Measurements from ENCODE around the gene MFSD2A. TPM values are rescaled to one million over a fixed set of nuclear protein-coding genes. Genes with fewer than 3 reads are reported as not detected.
A peak's percentile ranks its signal among the peaks of the same experiment; 100 is the strongest.

MFSD2A gene
- total RNA-seq, 1 experiment from 2014 or later, result 1.4 TPM

GRCh38 chr1:40014812-40015594 lies 60.1 kb downstream of the MFSD2A start:
- peak overlapping the region; percentile 24 for H3K4me2 ChIP-seq
- no peak overlapping the region for H3K4me3 ChIP-seq
- peaks cover 24% of the 10 kb centered on the region for H3F3A ChIP-seq (ENCODE audit: insufficient read depth, low read depth)
- DNase-seq, result peak in 1 of 2 experiments; percentile 83
- H3K79me2 ChIP-seq (ENCODE audit: low read depth), result no peaks in the 10 kb centered on the region
- H3K4me1 ChIP-seq (replicated peaks; ENCODE audit: insufficient read depth), result peaks cover 21% of the 10 kb centered on the region
- no peaks in the 10 kb centered on the region for H3K36me3 ChIP-seq (ENCODE audit: low read depth)
- BruUV-seq (replicated peaks), result no TSS peak
- no peaks in the 10 kb centered on the region for H3K27me3 ChIP-seq (ENCODE audit: insufficient read depth, low read depth)
- intact Hi-C loops (cut with micrococcal nuclease; ENCODE audit: unreplicated experiment), result no loop called here
- H3K9me2 ChIP-seq (ENCODE audit: insufficient read depth), result no peaks in the 10 kb centered on the region
- POLR2A ChIA-PET (ENCODE audit: unreplicated experiment), result interaction anchor here (0.6 kb wide), 4 partner anchors 56 to 319 kb away, joined by 5 to 8 read pairs (median 6); no protein-coding TSS in a partner anchor
- peak overlapping the region; percentile 58 for H3K27ac ChIP-seq
- H2AFZ ChIP-seq, result no peak overlapping the region; the same call in 1 of the 2 replicates
- H3K9me3 ChIP-seq (ENCODE audit: insufficient read depth, low read depth), result no peaks in the 10 kb centered on the region
- TF ChIP-seq EZH2 (IDR thresholded peaks at IDR 0.05; ENCODE audit: low read depth), result no peak
- TF ChIP-seq CTCF (conservative IDR thresholded peaks at IDR 0.05), result no peak
- CTCF ChIA-PET, result interaction anchor here (0.6 to 1.3 kb wide), 6 partner anchors 17 to 66 kb away, joined by 3 to 4 read pairs (median 3); no protein-coding TSS in a partner anchor
- H4K20me1 ChIP-seq (ENCODE audit: insufficient read depth), result no peaks in the 10 kb centered on the region

DNA sequence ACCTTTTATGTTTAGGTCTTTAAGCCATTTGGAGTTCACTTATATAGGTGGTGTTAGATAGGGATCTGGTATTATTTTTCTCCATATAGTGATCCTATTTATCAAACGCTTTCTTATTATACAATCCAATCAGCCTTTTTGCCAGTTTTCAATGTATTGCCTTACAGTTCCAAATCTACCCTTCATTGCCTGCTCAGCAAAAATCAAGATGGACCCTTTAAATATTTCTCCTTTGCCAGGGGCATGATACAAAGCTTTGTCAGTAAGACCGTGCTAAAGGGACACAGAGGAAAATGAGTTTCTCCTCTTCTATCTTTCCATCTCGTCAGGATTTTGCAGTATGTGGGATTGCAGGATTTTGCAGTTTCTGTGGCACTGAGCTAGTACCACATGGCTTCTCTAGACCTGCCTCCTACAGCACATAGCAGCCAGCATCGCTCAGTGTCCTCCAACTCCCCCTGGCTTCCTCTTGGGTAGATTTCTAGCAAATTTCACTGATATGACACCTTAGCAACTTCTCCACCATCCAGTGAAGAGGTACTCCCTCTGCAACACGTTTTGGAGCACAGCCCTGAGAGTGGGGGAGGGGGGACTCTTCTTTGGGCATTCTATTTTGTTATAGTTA lies 63.1 kb downstream of the MFSD2A start:
- H3K4me3 ChIP-seq, result no peak overlapping the region
- H3K9me2 ChIP-seq (ENCODE audit: insufficient read depth), result no peaks in the 10 kb centered on the region
- H3F3A ChIP-seq (ENCODE audit: insufficient read depth, low read depth), result peaks cover 21% of the 10 kb centered on the region
- ChIA-PET POLR2A (ENCODE audit: unreplicated experiment) (no interaction called here), CTCF (interaction anchor here (0.6 to 1.0 kb wide), 2 partner anchors 21 to 62 kb away, joined by 3 to 6 read pairs; no protein-coding TSS in a partner anchor)
- no peaks in the 10 kb centered on the region for H3K79me2 ChIP-seq (ENCODE audit: low read depth)
- intact Hi-C loops (cut with micrococcal nuclease; ENCODE audit: unreplicated experiment), result no loop called here
- H3K4me1 ChIP-seq (replicated peaks; ENCODE audit: insufficient read depth), result peaks cover 21% of the 10 kb centered on the region
- BruUV-seq (replicated peaks), result no TSS peak
- H3K27ac ChIP-seq, result no peak overlapping the region
- no peaks in the 10 kb centered on the region for H3K36me3 ChIP-seq (ENCODE audit: low read depth)
- H3K9me3 ChIP-seq (ENCODE audit: insufficient read depth, low read depth), result no peaks in the 10 kb centered on the region
- DNase-seq, result no peak
- H3K4me2 ChIP-seq, result no peak overlapping the region
- TF ChIP-seq EZH2 (IDR thresholded peaks at IDR 0.05; ENCODE audit: low read depth) (no peak), CTCF (conservative IDR thresholded peaks at IDR 0.05) (no peak)
- H3K27me3 ChIP-seq (ENCODE audit: insufficient read depth, low read depth), result no peaks in the 10 kb centered on the region
- no peak overlapping the region for H2AFZ ChIP-seq
- no peaks in the 10 kb centered on the region for H4K20me1 ChIP-seq (ENCODE audit: insufficient read depth)

Other genes starting within 250 kb of the MFSD2A start
- gene PPIE, start 216.3 kb upstream of the MFSD2A start, total RNA-seq (2021), result 81.1 and 89.5 TPM in 2 replicates
- 1.3 and 1.6 TPM in 2 replicates for gene OXCT2, start 183.8 kb upstream of the MFSD2A start, total RNA-seq (2021)
- 2.4 TPM in 2 replicates for gene BMP8B, start 166.3 kb upstream of the MFSD2A start, total RNA-seq (2021)
- gene TRIT1, start 71.6 kb upstream of the MFSD2A start, total RNA-seq (2021), result 36.5 and 38.5 TPM in 2 replicates
- 3.8 and 6.2 TPM in 2 replicates for gene MYCL, start 53.2 kb upstream of the MFSD2A start, total RNA-seq (2021)
- 322 and 354 TPM in 2 replicates for gene CAP1, start 85.6 kb downstream of the MFSD2A start, total RNA-seq (2021)
- 120 and 154 TPM in 2 replicates for gene PPT1, start 142.1 kb downstream of the MFSD2A start, total RNA-seq (2021)
- 14.2 and 15.5 TPM in 2 replicates for gene RLF, start 206.2 kb downstream of the MFSD2A start, total RNA-seq (2021)